Epithelial cell of esophagus (primary cell): Measurements from ENCODE around the gene HS3ST4.
"Not testable (repeated sequence)": the region's sequence is repeated elsewhere in the genome, so short reads cannot be mapped to it uniquely, and the experiment has no call there.

Source experiments
- DNase-seq: peaks from one replicate; pipeline ENCODE4 v3.0.0; 2010; ENCODE audit warnings: low read depth
- H3K4me3 ChIP-seq: 2 replicates; pipeline ENCODE4 v1.5.1; 2011; ENCODE audit warnings: mild to moderate bottlenecking, low read length, control low read depth
- TF ChIP-seq, protein P1 (sequence below): IDR thresholded peaks from 2 replicates; pipeline ENCODE4 v1.5.1; 2011; ENCODE audit warnings: low read depth, mild to moderate bottlenecking, low read length, control low read depth, inconsistent platforms; ENCODE audit not compliant: insufficient read depth; ENCODE audit errors: missing control alignments

The HS3ST4 gene

DNA sequence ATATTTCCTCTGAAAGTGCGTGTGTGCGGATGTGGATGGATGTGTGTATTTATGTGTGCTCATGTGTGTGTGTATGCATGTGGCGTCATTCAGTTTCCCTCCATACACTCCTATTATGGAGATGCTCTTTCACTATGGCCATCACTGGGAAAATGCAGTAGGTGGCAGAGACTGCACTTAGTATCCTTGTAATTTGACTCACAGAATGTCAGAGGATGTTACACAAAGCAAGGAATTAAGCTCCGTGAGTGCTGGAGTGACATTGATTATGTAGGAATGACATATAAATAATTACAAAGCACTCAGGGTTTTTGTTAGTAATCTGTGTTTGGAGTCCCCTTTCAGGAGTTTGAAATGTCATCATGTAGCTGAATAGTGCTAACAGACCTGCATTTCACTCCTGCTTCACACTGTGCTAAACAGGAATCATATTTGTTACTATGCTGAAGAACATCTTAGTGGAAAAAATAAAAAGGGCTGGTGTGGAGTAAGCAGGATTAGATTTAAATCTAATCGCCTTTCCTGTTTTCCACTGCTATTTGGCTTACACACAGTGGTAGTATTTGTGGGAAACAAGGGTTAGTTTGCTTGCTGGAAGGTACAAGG is 59.6 kb downstream of the HS3ST4 start:
- no peak for DNase-seq
- TF ChIP-seq, protein P1, sequence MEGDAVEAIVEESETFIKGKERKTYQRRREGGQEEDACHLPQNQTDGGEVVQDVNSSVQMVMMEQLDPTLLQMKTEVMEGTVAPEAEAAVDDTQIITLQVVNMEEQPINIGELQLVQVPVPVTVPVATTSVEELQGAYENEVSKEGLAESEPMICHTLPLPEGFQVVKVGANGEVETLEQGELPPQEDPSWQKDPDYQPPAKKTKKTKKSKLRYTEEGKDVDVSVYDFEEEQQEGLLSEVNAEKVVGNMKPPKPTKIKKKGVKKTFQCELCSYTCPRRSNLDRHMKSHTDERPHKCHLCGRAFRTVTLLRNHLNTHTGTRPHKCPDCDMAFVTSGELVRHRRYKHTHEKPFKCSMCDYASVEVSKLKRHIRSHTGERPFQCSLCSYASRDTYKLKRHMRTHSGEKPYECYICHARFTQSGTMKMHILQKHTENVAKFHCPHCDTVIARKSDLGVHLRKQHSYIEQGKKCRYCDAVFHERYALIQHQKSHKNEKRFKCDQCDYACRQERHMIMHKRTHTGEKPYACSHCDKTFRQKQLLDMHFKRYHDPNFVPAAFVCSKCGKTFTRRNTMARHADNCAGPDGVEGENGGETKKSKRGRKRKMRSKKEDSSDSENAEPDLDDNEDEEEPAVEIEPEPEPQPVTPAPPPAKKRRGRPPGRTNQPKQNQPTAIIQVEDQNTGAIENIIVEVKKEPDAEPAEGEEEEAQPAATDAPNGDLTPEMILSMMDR = no peak

DNA sequence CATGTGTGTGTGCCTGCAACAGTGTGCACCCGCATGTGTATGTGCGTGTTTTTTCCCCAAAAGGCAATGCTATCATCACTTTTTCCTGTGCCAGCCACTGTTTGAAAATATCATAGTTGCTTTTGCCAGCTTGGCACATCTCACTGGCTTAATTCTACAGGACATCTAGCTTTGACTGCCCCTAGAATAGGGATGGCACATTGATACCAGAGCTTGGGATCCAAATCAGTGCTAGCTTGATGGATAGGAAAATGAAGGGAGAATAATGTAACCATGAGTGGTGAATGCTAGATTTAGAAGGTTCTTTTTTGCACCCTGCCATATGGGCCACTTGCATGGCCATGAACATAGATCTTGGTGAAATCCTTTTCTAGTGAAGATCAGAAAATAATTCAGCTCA is 72.7 kb downstream of the HS3ST4 start:
- H3K4me3 ChIP-seq = no peak overlapping the region
- TF ChIP-seq, protein P1 = no peak
- no peak for DNase-seq

More for the DNA sequence above, 59.6 kb downstream of the HS3ST4 start:
- no peak overlapping the region for H3K4me3 ChIP-seq

DNA sequence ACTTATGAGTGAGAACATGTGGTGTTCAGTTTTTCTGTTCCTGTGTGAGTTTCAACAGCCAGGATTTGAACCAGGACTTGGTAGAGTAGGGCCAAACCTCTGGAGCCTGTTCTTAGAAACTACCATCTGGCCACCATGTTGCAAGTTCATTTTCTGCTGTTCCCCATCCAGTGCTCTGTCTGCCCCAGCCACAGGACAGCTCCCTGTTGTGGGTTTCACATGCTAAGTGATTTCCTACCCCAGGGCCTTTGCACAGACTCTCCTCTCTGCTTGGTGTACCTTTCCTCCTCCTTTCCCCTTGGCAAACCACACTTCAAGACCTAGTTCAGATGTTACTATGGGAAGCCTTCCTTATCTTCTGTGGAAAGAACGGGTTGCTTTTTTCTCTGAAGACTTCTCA is 79.5 kb downstream of the HS3ST4 start:
- DNase-seq = no peak
- TF ChIP-seq, protein P1 = no peak
- H3K4me3 ChIP-seq = no peak overlapping the region

DNA sequence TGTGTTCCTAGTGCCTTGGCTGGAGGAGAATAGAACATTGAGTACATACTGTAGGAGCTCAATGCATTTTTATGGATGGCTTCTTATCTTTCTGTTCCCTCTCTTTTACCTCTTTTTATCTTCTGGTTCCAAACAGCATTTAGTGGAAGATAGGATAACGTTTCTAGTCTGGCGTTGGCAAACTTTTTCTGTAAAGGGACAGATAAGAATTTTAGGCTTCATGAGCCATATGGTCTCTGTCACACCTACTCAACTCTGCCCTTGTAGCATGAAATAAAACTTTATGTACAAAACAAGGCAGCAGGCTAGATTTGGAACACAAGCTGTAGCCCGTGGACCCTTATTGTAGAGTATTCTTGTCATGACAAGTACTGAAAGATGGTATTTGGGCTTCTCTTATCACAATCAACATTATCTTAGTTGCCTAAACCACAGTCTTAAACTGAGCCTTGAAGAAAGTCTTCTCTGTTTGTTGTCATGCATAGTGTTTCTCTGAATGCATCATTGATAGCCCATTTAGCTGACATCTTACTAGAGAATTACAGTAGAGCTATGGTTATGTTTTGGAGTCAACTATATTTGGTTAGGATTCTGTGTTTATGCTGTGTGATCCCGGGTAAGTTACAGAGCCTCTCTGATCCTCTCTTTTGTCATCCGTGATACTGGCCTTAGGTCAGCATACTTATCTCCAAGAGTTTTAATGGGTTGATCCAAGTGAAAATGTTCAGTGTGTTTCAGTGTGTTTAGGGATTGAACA is 80.2 kb downstream of the HS3ST4 start:
- TF ChIP-seq, protein P1 = no peak
- DNase-seq = no peak
- no peak overlapping the region for H3K4me3 ChIP-seq

DNA sequence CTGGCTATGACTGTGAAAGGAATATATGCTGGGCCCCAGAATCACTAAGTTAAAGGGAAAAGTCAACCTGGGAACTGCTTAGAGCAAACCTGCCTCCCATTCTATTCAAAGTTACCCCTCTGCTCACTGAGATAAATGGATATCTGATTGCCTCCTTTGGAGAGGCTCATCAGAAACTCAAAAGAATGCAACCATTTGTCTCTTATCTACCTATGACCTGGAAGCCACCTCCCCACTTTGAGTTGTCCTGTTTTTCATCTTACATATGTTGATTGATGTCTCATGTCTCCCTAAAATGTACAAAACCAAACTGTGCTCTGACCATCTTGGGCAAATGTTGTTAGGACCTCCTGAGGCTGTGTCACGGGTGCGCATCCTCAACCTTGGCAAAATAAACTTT is 84.5 kb downstream of the HS3ST4 start:
- not testable (repeated sequence) for DNase-seq, H3K4me3 ChIP-seq

DNA sequence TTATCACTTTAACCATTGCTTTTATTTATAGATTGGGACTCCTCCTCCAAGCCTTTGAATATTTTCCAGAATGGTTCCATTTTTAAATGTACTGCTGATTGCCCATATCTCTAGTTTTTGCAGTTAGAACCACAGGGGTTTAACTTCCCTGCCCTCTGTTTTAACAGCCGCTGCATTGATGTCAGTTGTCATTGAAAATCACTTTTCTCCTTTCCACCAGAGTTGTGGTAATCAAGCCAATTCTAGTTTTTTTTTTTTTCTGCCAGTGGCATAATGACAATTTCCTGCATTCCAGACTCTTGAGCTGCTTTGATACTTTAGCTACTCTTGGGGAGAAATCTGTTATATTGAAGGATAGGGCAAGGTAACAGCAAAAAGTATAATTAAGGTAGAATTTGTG is 91.5 kb downstream of the HS3ST4 start:
- TF ChIP-seq, protein P1 = no peak
- H3K4me3 ChIP-seq = no peak overlapping the region
- no peak for DNase-seq

DNA sequence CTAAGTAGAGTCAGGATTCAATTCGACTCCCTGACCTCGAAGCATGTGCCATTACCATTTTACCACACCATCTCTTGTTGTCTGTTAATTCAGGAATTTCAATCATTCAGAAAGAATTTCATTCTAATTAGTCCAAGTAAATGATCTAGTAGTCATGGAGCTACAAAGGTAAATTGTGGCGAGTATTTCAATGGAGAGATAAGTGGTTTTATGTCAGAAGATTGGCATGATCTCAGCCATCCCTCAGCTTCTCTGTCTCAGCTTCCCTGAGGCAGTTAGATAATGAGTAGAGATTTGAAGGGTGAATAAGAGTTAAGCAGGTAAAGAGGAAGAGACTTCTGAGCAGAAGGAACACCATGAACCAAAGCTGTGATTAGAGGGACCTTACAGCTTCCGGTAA is 93.6 kb downstream of the HS3ST4 start:
- H3K4me3 ChIP-seq = no peak overlapping the region
- TF ChIP-seq, protein P1 = no peak
- no peak for DNase-seq
